ENCODE measurements around the gene RASGRP1.
"Not testable (repeated sequence)": the region's sequence is repeated elsewhere in the genome, so short reads cannot be mapped to it uniquely, and the experiment has no call there.

Gene RASGRP1

GRCh38 chr15:38564557-38565286 is at the start of gene RASGRP1:
Gene RASGRP1 (minus strand): TSS chr15:38564814. CDS start chr15:38564628, 186 bp downstream.
- peak; percentile 75 for DNase-seq

- DNase-seq = no peak
Measured at GRCh38 chr15:38613085-38613484, 48.5 kb upstream of the RASGRP1 start.

- peak; percentile 29 for DNase-seq
Measured at GRCh38 chr15:38612159-38612863, 47.7 kb upstream of the RASGRP1 start.

GRCh38 chr15:38611228-38611627 is 46.6 kb upstream of the RASGRP1 start:
- no peak for DNase-seq

GRCh38 chr15:38610748-38611147 is 46.1 kb upstream of the RASGRP1 start:
- no peak for DNase-seq

GRCh38 chr15:38609097-38609738 is 44.6 kb upstream of the RASGRP1 start:
- no peak for DNase-seq

GRCh38 chr15:38608682-38609081 is 44.1 kb upstream of the RASGRP1 start:
- no peak for DNase-seq

- DNase-seq = no peak
Measured at GRCh38 chr15:38605744-38606143, 41.1 kb upstream of the RASGRP1 start.

GRCh38 chr15:38603672-38604071 is 39.1 kb upstream of the RASGRP1 start:
- DNase-seq = no peak

GRCh38 chr15:38602910-38603670 is 38.5 kb upstream of the RASGRP1 start:
- no peak for DNase-seq

- DNase-seq = no peak
Measured at GRCh38 chr15:38600236-38600635, 35.6 kb upstream of the RASGRP1 start.

GRCh38 chr15:38598749-38599148 is 34.1 kb upstream of the RASGRP1 start:
- no peak for DNase-seq

- no peak for DNase-seq
Measured at GRCh38 chr15:38597219-38597800, 32.7 kb upstream of the RASGRP1 start.

GRCh38 chr15:38593524-38593923 is 28.9 kb upstream of the RASGRP1 start:
- DNase-seq = no peak

- no peak for DNase-seq
Measured at GRCh38 chr15:38589502-38589901, 24.9 kb upstream of the RASGRP1 start.

- DNase-seq = no peak
Measured at GRCh38 chr15:38588672-38589071, 24.1 kb upstream of the RASGRP1 start.

- DNase-seq = no peak
Measured at GRCh38 chr15:38587214-38587613, 22.6 kb upstream of the RASGRP1 start.

GRCh38 chr15:38586005-38586404 is 21.4 kb upstream of the RASGRP1 start:
- DNase-seq = not testable (repeated sequence)

GRCh38 chr15:38578626-38579025 is 14.0 kb upstream of the RASGRP1 start:
- no peak for DNase-seq

- DNase-seq = no peak
Measured at GRCh38 chr15:38577424-38577987, 12.9 kb upstream of the RASGRP1 start.

GRCh38 chr15:38576837-38577236 is 12.2 kb upstream of the RASGRP1 start:
- no peak for DNase-seq

- no peak for DNase-seq
Measured at GRCh38 chr15:38576261-38576660, 11.6 kb upstream of the RASGRP1 start.
